Stimulated activated CD8-positive, alpha-beta memory T cell treated with anti-CD3 and anti-CD28 coated beads, Interleukin-15, amount 100 ng/mL, for 24 hours (primary cell): ENCODE data around the gene PTPRU.

Experiments
- DNase-seq: peaks from one replicate; pipeline ENCODE4 v3.0.0-alpha.2; 2020; ENCODE audit warnings: low read depth

The PTPRU gene

DNA sequence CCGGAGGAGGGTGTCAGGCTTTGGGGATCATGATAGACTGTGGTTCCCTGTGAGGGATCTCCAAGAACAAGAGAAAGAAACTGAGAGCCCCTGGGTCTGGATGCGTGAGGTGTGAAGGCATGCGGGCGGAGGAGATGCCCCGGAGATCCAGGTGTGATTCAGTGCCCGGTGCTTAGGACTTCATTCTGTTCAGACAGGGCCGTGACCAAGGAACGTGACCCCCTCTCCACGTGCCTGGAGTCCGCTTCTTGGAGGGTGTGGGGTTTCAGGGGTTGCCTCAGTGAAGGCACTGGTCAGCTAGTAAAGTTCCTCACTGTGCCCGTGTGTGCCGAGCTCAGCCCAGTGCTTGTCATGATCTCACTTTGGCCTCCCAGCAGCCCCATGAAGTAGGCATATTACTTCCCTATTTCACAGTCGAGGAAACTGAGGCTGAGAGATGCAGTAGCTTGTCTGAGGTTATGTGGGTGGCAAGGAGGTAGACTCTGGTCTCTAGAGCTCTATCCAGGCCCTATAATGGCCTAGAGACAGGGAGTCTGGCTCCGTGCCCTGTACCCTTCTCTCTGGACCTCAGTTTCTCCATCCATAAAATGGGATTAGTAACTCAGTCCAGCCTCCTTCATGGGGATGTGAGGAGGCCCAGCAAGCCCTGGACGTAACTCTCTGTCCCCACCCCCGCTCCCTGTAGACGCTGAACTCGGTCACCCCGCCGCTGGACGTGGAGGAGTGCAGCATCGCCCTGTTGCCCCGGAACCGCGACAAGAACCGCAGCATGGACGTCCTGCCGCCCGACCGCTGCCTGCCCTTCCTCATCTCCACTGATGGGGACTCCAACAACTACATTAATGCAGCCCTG is 81.0 kb downstream of the PTPRU start:
- DNase-seq: no peak

DNA sequence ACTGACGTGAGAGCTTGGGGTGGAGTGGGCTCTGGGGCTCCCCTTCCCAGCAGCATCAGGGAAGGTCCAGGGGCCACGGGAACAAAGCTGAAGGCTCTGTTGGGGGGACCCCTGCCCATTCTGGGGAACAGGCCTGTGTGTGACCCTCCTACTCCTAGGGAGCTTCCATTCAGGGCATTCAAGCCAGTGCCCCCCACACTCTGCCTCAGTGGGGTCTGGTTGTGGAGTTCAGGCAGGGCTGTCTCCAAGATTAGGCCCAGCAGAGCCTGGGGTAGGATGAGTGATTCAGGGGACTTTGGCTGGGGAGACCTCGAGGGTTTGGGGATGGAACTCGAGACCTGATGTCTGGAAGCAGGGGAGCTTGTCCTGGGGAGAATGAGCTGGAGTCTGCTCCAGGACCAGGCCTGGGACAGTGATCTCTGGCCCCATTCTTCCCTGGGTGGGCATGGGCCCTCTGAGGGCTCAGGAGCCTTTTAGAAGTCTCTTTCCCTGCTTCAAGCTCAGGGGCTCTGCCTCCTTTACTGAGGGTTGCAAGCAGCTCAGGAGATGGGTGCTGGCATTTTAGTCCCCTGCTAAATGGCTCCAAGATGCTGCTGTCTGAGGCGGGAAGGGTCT is 81.7 kb downstream of the PTPRU start:
- no peak for DNase-seq

DNA sequence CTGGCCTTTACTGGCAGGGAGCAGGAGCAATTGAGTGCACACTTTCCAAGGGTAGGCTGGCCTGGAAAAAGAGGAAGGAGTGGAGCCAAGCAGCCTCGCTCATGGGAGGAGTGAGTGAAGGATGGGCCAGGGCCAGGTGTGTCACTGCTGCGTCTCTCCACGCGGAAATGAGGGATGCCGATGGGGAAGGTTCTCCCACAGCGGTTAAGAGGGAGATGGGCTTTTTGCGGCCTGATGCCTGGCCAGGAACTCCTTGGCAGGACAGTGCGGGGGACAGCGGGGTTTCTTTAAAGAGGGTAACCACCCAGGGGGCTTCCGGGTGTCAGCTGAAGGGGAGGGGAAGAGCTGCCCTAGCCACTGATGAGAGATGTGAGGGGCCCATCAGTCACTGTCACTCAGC is 82.4 kb downstream of the PTPRU start:
- no peak for DNase-seq

DNA sequence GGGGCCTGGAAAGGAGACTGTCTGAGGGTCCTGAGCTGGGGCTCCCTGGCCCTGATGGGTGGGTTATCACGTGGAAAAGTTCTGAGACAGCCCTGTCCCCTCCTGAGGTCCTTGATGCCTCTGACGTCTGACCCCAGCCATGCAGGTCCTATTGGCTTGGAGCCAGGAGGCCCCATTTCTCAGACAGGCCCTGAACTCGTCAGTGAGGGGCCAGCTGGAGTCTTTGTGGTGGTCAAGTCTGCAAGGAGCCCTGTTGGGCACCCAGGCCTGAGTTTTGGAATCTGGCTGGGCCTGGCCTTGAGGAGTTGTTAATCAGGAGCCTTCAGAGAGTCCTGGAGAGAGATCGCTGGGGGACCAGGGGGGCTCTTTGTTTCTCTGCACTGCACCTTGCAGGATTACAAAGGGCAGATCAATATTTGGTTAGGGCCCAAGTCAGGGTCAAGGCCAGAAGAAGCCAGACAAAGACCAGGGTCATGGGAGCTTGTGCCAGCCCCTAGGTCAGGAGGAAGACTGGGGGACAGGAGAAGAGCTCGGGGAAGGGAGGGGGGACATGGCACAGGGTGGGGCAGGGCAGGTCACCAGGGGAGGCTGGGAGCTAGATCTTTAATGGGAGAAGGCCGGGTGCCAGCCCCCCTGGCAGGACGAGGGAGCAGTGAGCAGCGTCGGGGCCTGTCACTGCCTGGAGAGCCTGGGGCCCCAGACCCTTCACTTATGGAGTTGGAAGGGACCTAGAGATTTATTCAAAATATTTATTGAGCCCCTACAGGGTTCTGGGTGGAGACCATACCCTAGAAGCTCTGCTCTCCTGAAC is 83.2 kb downstream of the PTPRU start:
- DNase-seq: no peak

DNA sequence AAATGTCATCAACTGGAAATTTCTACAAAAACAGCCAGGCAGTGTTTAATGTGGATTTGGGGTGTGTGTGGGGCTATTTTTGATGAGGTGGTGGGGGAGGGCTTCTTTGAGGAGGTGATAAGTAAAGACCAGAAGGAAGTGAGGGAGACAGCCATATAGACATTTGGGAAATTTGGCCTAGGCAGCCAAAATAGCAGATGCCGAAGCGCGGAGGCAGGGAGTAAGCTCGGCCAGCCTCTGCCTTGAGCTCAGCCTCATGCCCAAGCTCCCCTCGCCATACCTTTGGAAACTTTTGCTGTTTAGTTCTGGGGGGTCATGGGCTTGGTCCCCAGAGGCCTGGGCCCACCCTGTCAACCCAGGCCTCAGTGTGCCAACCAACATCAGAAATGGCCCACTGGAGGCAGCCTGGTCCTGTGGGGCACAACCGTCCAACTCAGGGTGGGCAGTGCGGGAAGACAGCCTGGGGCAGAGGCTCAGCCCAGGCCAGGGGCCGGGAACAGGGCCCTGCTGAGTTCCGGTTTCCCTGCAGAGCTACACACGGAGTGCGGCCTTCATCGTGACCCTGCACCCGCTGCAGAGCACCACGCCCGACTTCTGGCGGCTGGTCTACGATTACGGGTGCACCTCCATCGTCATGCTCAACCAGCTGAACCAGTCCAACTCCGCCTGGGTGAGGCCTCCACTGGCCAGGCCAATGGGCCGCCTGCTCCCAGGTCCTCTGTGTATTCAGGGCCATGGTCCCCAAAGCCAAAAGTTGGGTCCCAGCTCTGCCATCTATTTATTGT is 84.0 kb downstream of the PTPRU start:
- DNase-seq: no peak

DNA sequence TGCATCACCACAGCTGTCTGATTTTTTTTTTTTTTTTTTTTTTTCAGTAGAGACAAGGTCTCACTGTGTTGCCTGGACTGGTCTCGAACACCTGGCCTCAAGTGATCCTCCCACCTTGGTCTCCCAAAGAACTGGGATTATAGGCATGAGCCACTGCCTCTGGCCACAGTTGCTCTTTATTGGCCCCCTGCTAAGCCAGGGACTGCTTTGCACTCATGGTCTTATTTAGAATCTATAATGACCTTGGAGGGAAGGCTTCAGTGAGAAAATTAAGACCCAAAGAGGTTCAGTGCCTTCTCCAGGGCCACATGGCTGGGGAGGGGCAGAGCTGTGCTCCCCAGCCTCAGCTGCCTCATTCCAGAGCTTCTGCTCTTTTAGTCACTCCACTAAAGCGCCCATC is 84.9 kb downstream of the PTPRU start:
- no peak for DNase-seq

DNA sequence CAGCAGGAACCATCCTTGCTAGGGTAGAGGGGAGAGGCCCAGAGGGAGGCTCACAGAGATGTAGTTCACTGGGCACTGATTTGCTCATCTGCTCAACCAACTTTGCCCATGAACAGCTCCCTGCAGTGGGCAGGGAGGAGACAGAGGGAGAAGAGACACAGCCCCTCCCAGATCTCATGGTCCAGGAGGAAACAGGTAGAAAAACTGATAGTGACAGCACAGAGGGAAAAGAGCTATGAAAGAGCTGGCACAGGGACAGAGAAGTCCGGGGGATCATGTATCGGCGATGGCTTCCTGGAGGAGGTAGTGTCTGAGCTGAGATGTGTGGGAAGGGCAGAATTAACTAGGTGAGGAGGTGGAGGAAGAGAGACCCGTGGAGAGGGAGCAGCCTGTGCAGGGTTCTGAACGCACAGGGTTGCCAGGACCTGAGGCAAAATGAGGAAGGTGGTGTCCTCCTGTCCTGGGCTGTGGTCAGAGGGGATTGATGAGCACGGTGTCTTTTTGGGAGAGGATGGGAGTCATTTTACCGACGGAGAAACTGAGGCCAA is 85.9 kb downstream of the PTPRU start:
- no peak for DNase-seq

DNA sequence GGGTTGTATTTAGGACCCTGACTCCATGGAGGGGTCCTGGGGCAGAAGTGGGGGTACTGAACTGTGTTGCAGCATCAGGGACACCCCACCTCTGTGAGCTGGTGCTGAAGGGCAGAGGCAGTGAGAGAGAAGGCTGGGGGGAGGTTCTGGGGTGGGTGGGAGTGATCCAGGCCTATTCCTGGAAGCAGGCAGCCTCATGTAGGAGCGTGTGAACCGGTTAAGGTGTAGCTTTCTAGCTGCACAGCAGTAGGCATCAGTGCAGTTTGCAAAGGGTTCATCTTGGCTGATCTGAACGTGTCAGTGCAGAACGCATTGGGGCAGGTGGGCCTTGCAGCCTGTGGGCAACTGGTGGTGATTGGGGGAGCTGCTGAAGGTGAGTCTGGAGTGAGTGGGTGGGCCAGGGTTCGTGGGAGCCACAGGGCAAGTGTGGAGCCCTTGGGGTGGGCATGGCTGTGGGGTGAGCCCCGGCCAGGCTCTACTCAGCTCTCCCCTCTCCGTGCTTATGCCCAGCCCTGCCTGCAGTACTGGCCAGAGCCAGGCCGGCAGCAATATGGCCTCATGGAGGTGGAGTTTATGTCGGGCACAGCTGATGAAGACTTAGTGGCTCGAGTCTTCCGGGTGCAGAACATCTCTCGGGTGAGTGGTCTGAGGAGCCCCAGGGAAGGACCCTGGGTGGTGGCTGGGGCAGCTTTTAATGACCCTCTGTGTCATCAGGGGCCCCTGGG is 86.7 kb downstream of the PTPRU start:
- no peak for DNase-seq

DNA sequence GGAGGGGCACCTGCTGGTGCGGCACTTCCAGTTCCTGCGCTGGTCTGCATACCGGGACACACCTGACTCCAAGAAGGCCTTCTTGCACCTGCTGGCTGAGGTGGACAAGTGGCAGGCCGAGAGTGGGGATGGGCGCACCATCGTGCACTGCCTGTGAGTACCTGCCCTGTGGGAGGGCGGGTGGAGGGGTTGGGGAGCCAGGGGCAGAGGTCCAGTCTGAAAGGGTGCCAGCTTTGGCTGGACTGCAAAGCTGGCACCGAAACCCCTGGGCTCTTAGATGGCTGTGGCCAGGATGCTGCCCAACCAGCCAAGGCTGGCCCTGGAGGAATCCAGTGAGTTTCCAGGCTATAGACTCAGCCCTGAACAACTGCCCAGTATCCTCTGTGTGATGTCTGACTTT is 87.3 kb downstream of the PTPRU start:
- DNase-seq: no peak

DNA sequence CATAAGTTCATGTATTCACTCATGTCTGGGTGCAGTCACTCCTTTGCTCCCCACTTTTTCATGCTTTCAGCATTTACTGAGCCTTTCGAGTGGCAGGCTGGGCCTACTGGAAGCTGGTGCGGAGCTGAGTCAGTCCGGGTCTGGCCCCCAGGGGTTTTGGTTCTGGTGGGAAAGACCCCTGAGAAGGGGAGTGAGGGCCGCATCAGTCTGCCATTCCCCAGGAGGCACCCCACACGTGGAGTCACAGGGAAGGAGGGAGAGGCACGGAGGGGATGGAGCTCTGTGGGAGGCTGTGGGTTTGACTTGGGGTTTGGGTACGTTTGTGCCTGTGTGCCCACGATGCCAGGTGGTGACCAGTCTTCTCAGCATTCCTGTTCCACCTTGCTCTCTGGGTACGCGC is 87.9 kb downstream of the PTPRU start:
- no peak for DNase-seq

DNA sequence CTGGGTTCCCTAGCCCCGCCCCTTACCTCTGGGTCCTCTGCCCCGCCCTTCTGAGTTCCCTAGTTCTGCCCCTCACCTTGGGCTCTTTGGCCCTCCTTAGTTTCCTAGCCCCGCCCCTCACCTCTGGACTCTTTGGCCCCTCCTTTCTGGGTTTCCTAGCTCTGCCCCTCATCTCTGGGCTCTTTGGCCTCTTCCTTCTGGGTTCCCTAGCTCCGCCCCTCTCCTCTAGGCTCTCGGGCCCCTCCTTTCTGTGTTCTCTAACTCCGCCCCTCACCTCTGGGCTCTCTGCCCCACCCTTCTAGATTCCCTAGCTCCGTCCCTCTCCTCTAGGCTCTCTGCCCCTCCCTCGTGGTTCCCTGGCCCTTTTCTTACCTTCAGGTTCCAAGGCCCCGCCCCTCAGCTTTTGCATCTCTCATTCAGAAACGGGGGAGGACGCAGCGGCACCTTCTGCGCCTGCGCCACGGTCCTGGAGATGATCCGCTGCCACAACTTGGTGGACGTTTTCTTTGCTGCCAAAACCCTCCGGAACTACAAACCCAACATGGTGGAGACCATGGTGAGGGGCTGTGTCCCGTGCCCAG is 88.5 kb downstream of the PTPRU start:
- DNase-seq: no peak

DNA sequence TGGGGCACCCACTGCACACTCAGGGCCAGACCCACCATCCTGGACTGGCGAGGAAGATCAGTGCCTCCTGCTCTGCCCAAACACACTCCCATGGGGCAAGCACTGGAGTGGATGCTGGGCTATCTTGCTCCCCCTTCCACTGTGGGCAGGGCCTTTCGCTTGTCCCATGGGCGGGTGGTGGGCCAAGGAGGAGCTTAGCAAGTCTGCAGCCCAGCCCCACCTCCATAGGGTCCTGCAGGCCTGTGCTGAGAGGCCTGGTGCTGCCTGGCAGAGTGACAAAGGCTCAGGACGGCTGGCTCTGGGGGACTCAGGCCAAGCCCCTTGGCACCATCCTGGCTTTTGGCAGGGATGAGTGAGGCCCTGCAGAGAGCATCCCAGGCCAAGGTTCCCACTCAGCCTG is 89.4 kb downstream of the PTPRU start:
- DNase-seq: no peak

DNA sequence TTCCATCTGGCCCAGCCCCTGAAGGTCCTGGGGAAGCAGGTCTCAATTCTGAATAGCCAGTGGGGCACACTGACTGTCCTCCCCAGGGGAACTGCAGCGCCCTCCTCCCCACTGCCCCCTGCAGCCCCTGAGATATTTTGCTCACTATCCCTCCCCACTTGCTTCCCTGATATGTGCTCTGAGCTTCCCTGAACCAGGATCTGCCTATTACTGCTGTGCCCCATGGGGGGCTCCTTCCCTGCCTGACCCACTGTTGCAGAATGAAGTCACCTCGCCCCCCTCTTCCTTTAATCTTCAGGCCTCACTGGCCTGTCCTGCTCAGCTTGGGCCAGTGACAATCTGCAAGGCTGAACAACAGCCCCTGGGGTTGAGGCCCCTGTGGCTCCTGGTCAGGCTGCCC is 89.8 kb downstream of the PTPRU start:
- no peak for DNase-seq

DNA sequence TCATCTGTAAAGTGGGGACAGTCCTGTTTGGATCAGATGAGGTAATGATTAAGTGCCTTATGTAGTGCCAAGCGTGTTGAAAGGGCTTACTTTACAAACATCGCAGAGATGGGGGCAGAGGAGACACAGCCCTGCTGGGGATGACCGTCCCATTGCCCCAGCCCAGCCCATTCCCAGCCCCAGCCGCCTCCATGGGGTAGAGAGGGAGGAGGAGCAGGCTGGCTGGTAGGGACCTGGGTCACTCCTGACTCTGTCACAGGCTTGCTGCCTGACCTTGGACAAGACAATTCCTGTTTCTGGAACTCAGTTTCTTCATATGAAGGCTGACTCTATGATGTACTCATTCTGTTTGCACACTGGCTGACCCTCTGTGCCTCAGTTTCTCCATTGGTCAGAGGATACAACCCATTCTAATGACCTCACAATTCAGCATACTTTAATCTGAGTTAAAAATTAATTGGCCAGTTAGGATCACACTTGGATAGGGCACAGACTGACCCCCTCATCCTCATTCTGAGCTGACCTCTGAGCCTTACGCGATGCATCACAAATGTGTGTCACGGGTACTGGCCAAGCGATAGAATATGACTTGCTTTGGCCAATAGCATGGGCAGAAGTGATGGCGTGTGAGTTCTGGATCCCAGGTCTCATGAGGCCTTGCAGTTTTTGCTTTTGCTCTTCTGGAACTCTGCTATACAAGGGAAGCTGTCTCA is 91.1 kb downstream of the PTPRU start:
- no peak for DNase-seq

DNA sequence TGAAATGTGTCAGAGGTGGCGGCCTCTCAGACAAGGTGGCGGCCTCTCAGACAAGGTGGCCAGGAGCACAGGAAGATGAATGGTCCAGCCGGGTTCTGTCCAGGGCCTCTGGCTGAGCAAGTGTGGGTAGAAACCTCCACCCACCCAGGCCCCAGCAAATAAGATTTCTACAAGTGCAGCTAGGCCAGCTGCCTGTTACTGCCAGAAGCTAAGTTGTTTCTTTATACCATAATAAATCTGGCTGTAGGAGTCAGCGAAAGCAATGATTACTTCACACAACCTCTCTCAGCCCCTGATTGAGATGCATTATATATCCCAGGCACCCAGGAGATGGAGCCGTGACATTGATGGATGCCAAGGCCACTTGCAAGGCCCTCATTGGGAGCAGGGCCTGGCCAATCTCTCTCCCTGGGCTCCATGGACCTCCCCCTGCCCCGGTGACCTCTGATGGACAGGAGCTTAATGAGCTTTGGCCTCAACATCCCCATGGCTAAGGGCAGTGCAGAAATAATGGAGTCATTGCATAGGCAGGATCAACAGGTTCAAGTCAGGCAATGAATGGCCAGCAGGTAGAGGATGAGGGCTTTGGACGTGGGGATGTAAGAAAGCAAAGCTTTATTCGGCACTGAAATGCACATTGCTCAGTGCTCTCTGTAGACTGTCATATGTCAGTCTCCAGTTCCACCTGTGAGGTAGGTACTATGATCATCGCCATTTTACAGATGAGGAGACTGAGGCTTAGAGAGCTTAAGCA is 92.9 kb downstream of the PTPRU start:
- no peak for DNase-seq

DNA sequence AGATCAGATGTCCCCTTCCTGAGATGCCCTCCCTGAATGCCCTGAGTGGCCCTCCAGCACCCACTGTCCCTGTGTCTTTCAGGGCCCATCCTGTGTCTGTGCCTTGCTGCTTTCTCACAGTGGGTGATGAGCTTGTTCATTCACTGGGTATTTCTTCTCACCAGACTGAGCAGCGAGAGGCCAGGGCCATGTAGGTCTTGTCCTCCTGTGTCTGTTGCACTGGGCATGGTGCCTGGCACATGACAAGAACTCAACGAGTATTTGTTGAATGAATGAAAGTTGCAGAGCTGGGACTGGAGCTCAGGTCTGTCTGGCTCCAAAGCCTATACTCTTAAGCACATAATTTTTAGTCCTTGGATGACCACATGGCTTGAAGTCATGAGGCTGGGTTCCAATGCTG is 93.8 kb downstream of the PTPRU start:
- DNase-seq: no peak

DNA sequence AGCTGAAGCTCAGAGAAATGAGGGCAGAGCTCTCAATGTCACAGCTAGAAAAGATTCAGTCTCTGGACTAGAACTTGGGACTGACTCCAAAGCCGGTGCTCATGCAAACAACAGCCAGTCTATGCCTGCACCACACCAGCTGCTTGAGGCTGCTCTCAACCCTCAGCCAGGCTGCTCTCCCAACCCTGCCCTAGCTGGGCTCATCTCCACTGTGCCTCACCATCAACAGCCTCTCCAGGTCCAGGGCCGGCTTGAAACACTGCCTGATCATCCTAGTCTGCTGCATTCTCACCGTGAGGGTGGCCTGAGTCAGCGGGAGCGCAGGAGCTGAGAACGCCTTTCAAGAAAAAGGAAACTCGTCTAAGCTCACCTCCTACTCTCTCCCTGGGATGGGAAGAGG is 94.5 kb downstream of the PTPRU start:
- no peak for DNase-seq

DNA sequence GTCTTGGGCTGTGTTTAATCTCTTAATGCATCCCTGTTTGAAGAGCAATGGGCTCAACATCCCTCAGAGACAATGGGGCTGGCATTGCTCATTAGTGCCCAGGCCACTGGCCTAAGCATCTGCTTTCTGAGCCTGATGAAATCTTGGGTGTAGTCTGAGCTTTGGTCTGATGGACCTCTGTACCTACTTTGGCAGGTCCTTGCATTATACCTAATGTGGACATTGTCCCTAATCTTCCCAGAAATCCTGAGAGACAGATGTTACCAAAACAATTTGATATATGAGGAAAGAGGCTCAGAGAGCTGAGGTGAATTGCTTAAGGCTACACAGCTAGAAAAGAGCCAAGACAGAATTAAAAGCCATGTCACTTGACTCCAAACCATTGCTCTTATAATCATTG is 95.0 kb downstream of the PTPRU start:
- no peak for DNase-seq

DNA sequence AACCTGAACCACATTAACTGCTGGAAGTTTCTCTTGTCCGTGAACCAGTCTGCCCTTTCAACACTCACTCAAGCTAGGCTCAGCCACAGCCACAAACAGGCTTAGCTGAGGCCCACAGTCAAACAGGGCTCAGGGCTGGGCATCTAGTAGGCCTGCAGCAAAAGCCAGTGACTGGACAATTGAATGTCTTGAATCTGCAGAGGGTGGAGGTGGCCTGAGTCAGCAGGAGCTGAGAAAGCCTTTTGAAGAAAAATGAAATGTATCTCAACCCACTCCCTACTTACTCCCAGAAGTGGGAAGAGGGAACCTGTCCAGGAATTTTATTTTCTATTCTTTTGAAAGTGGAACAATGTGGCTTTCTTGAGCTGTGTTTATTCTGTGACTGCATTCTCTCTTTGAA is 95.4 kb downstream of the PTPRU start:
- no peak for DNase-seq

DNA sequence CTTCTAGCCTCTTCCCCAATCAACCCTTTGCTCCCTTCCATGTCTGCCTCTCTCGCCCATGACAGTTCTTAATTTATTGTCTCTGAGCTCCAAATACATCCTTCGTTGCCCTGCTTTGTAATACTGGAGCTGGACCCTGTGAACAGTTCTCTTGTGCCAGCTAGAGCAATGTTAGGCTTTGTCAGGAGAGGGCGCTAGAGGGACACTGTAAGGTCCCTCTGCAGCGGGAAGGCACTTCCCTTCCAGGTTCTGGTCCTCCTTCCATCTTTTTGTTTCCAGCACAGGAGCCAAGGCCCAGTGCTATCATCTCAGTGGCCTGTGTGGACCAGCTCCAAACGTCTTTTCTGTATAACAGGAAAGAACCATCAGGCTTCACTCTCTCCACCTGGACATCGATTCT is 95.9 kb downstream of the PTPRU start:
- DNase-seq: no peak
